PFSK-1 (cell line): Measurements from ENCODE around the gene CCDC137.

Source experiments
- FOXP2 ChIP-seq: optimal IDR thresholded peaks from 2 replicates; pipeline ENCODE3; 2011; ENCODE audit warnings: borderline replicate concordance, control low read depth, inconsistent platforms; ENCODE audit not compliant: insufficient read depth; ENCODE audit errors: extremely low read length, extremely low read depth
- POLR2AphosphoS5 ChIP-seq: IDR thresholded peaks from 2 replicates; pipeline ENCODE4 v1.6.1; 2012; ENCODE audit warnings: low read depth, mild to moderate bottlenecking, control low read depth, low read length, moderate library complexity
- REST ChIP-seq, 2 experiments: IDR thresholded peaks; 2 replicates each; pipeline versions ENCODE4 v1.6.1 to v1.8.0; 2011 to 2012; ENCODE audit warnings: low read depth in 2 of 2, low read length in 2 of 2, control low read depth in 1 of 2, inconsistent platforms in 1 of 2, mild to moderate bottlenecking in 1 of 2, moderate library complexity in 1 of 2; ENCODE audit not compliant: insufficient read depth in 1 of 2
- SIN3A ChIP-seq: IDR thresholded peaks from 2 replicates; pipeline ENCODE4 v1.6.1; 2012; ENCODE audit warnings: mild to moderate bottlenecking, low read length, moderate library complexity, borderline replicate concordance; ENCODE audit not compliant: insufficient read depth
- TAF1 ChIP-seq: IDR thresholded peaks from 2 replicates; pipeline ENCODE4 v1.6.1; 2012; ENCODE audit warnings: low read length, control low read depth, borderline replicate concordance; ENCODE audit not compliant: insufficient read depth

DNA sequence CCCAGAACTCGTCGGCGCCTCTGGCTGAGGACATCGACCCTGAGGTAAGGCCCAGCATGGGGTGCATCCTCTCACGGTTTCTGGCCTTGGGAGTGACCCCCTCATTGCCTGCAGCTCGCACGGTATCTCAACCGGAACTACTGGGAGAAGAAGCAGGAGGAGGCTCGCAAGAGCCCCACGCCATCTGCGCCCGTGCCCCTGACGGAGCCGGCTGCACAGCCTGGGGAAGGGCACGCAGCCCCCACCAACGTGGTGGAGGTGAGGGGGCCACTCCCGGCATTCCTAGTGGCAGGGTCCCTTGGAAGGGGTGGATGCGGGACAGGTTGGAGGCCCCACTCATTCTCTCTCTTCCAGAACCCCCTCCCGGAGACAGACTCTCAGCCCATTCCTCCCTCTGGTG, 28.3 kb downstream of the CCDC137 start:
- no peak for TF ChIP-seq POLR2AphosphoS5
- TF ChIP-seq TAF1, result no peak
- TF ChIP-seq SIN3A, result no peak
- TF ChIP-seq REST (IDR thresholded peaks at IDR 0.05; ENCODE audit: insufficient read depth in 1 of 2, low read depth in 2 of 2, low read length in 2 of 2), result no peak
- no peak for TF ChIP-seq FOXP2
